ENCODE data around the gene GRIP1. TPM values are rescaled to one million over a fixed set of nuclear protein-coding genes. Genes with fewer than 3 reads are reported as not detected.

Gene GRIP1
- total RNA-seq, 1 experiment from 2014 or later = 22.5 TPM

- no peak for TF ChIP-seq STAT6 (CRISPR knock-in tag; conservative IDR thresholded peaks at IDR 0.05; ENCODE audit: low read depth)
- TF ChIP-seq SMAD3 (CRISPR knock-in tag; IDR thresholded peaks at IDR 0.05; ENCODE audit: borderline replicate concordance) = no peak
- TF ChIP-seq GABPB1 (CRISPR knock-in tag; IDR thresholded peaks at IDR 0.05) = no peak
- TF ChIP-seq TEAD1 (CRISPR knock-in tag; IDR thresholded peaks at IDR 0.05) = no peak
- no peak for TF ChIP-seq MAX (CRISPR knock-in tag; IDR thresholded peaks at IDR 0.05)
- no peak for TF ChIP-seq CREM (CRISPR knock-in tag; IDR thresholded peaks at IDR 0.05)
- no peak for TF ChIP-seq GTF2I (CRISPR knock-in tag; conservative IDR thresholded peaks at IDR 0.05)
Observed at GRCh38 chr12:66662729-66663128, 16.1 kb downstream of the GRIP1 start (continued).

- ATAC-seq (no peak), DNase-seq (ENCODE audit: low spot score) (no peak)
- Mint-ChIP-seq H3K4me3 (no peak overlapping the region), H3K4me1 (peaks cover 14% of the 10 kb centered on the region), H3K9me3 (no peaks in the 10 kb centered on the region), H3K36me3 (no peaks in the 10 kb centered on the region), H3K27ac (no peak overlapping the region; the same call in 1 of the 2 replicates), H3K27me3 (ENCODE audit: low read depth) (no peaks in the 10 kb centered on the region)
- ChIA-PET POLR2A (no interaction called here), CTCF (no interaction called here)
- no peak for TF ChIP-seq ESRRA (CRISPR knock-in tag; IDR thresholded peaks at IDR 0.05; ENCODE audit: borderline replicate concordance)
- TF ChIP-seq E2F1 (CRISPR knock-in tag; IDR thresholded peaks at IDR 0.05) = no peak
- TF ChIP-seq TEAD1 (CRISPR knock-in tag; IDR thresholded peaks at IDR 0.05) = no peak
- TF ChIP-seq ZNF532 (CRISPR knock-in tag; IDR thresholded peaks at IDR 0.05; ENCODE audit: borderline replicate concordance) = no peak
- no peak for TF ChIP-seq ATF3 (CRISPR knock-in tag; conservative IDR thresholded peaks at IDR 0.05)
- TF ChIP-seq CREB1 (CRISPR knock-in tag; IDR thresholded peaks at IDR 0.05) = no peak
- TF ChIP-seq SMAD3 (CRISPR knock-in tag; IDR thresholded peaks at IDR 0.05; ENCODE audit: borderline replicate concordance) = no peak
- no peak for TF ChIP-seq TEAD4 (CRISPR knock-in tag; IDR thresholded peaks at IDR 0.05)
- no peak for TF ChIP-seq FOXP4 (CRISPR knock-in tag; IDR thresholded peaks at IDR 0.05)
- TF ChIP-seq CBFB (CRISPR knock-in tag; IDR thresholded peaks at IDR 0.05; ENCODE audit: low read depth) = no peak
- TF ChIP-seq CREM (CRISPR knock-in tag; IDR thresholded peaks at IDR 0.05) = no peak
- TF ChIP-seq ZMAT4 (CRISPR knock-in tag; IDR thresholded peaks at IDR 0.05) = no peak
- TF ChIP-seq MXD4 (CRISPR knock-in tag; IDR thresholded peaks at IDR 0.05; ENCODE audit: borderline replicate concordance) = no peak
- TF ChIP-seq SP1 (CRISPR knock-in tag; conservative IDR thresholded peaks at IDR 0.05) = no peak
- TF ChIP-seq ARID4B (CRISPR knock-in tag; IDR thresholded peaks at IDR 0.05; ENCODE audit: borderline replicate concordance) = no peak
Observed at GRCh38 chr12:66662179-66662578, 16.7 kb downstream of the GRIP1 start.

Data from WTC11 (cell line).